ENCODE measurements around the gene LCN2. TPM values are rescaled to one million over a fixed set of nuclear protein-coding genes. Genes with fewer than 3 reads are reported as not detected.

LCN2 gene
- not detected in 2 replicates for total RNA-seq

DNA sequence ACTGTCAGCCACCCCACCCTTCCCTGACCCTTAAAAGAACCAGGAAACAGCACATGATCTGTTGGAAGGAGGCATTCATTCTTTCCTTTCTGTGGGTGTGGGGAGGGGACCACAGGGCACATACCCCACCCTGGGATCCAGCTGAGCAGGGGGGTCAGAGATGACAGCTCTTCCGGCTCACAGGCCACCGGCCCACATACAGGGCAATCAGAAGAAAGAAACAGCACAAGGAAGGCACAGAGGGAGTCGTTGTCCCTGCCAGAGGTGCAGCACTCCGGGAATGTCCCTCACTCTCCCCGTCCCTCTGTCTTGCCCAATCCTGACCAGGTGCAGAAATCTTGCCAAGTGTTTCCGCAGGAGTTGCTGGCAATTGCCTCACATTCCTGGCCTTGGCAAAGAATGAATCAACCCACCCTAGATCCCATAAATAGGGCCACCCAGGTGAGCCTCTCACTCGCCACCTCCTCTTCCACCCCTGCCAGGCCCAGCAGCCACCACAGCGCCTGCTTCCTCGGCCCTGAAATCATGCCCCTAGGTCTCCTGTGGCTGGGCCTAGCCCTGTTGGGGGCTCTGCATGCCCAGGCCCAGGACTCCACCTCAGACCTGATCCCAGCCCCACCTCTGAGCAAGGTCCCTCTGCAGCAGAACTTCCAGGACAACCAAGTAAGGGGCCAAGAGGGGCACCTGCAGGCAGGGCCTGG is at the start of gene LCN2:
Gene LCN2 (plus strand): TSS at position 453 of the 701 bp plus-strand sequence. CDS start 73 bp downstream, at position 526.

DNA sequence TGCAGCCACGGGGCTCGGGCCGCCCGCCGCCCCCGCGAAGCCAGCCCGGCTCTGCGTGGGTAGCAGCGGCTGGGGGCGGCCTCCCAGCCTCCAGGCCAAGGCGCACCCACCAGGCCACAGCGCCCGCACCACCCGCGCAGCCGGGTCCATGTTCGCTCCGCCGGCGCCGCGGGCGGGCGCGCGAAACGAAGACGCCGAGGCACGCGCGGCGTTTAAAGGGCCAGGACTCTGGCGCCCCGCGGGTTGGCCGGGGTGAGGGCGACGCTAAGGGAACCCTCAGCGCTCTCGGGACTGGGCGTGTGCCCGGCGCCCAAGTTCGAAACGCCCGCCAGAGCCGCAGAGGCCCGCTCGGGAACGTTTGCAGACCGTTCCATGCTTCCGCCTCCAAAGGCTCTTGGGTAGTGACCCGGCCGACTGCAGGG is 21.7 kb upstream of the LCN2 start, which contains the start of gene PTGES2:
Gene PTGES2 (minus strand): TSS at position 162 of the 422 bp plus-strand sequence. CDS start 12 bp downstream, at position 150.

DNA sequence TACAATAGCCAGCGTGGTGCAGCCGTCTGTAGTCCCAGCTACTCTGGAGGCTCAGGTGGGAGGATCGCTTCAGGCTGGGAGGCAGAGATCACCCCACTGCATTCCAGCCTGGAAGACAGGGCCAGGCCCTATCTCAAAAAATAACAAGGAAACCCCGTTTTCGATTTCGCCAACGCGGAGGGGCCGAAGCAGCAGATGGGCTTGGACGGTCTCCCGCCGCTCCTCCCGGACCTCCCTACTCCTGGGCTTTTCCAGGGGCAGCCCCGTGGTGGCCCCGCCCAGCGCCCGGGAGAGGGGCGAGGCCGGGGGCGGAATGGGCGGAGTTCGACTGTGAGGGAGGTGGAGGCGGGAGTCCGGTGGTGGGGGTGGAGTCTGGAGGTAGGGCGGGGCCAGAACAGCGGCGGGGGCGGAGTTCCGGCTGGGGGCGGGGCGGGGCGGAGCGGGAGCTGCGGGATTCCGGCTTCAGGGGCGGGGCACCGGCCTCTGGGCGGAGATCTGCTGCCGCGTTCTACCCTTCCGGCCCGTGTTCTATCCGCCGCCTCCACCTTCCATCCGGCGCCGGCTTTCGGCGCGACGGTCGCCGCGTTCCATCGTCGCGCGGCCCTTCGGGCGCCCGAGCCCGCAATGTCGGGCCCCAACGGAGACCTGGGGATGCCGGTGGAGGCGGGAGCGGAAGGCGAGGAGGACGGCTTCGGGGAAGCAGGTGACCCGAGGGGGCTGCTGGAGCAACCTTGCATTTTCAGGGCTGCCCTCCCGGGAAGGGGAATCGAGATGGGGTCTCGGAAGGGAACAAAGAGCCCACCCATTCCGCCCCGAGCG is 10.7 kb downstream of the LCN2 start, which contains the start of gene BBLN:
Gene BBLN (plus strand): TSS at position 482 of the 819 bp plus-strand sequence. CDS start 143 bp downstream, at position 625.

DNA sequence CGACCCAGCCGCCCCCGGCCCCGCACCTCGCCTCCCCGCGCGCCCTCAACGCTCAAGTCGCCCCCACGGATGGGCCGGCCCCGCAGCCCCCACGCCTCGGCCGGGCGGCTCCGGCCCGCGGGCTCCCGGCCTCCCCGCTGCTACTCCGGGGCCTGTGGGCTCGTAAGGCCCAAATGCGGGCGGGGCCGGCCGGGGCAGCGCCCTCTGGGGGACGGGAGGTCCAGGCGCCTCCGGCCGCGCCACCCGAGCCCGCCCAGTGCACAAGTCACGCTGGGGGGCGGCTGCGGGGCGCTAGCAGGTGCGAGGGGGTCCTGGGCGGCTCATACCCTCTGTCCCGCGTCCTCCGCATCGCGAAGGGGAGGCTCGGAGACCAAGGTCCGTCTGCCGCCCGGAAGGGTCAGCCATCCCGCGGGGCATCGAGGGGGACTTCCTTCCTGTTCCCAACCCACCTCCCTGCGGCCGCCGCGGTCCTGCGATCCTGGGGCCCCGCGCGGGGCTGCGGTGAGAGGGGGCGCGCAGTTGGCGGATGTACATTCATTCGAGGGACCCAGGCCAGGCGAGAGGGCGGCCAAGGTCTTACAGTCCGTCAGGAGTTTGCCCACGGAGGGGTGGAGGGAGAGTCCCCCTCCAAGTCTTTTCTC is 42.3 kb downstream of the LCN2 start, which contains the start of gene CIZ1:
Gene CIZ1 (minus strand): TSS at position 167 of the 641 bp plus-strand sequence. CDS start 715 bp downstream, outside the sequence.

Other genes starting within 250 kb of the LCN2 start
- 36.9 and 41.7 TPM in 2 replicates for gene ST6GALNAC6, start 249.8 kb upstream of the LCN2 start, total RNA-seq
- gene ST6GALNAC4, start 232.4 kb upstream of the LCN2 start, total RNA-seq: 25.5 and 29.6 TPM in 2 replicates
- gene PIP5KL1, start 218.7 kb upstream of the LCN2 start, total RNA-seq: 0.87 and 1.7 TPM in 2 replicates
- gene DPM2, start 211.6 kb upstream of the LCN2 start, total RNA-seq: 10.7 and 14.7 TPM in 2 replicates
- 28.2 and 62.7 TPM in 2 replicates for gene EEIG1, start 168.5 kb upstream of the LCN2 start, total RNA-seq
- gene NAIF1, start 82.1 kb upstream of the LCN2 start, total RNA-seq: 9.5 TPM in 2 replicates
- 25.3 and 48.5 TPM in 2 replicates for gene SLC25A25, start 81.2 kb upstream of the LCN2 start, total RNA-seq
- gene PTGES2, start 21.7 kb upstream of the LCN2 start, total RNA-seq: 50.5 and 60.2 TPM in 2 replicates
- 32.7 and 35.1 TPM in 2 replicates for gene BBLN, start 10.8 kb downstream of the LCN2 start, total RNA-seq
- 10.1 and 12.4 TPM in 2 replicates for gene CIZ1, start 42.1 kb downstream of the LCN2 start, total RNA-seq
- gene DNM1, start 53.9 kb downstream of the LCN2 start, total RNA-seq: 0.43 and 0.65 TPM in 2 replicates
- 41.5 and 57.9 TPM in 2 replicates for gene GOLGA2, start 126.6 kb downstream of the LCN2 start, total RNA-seq
- gene SWI5, start 126.8 kb downstream of the LCN2 start, total RNA-seq: 14.7 and 16.2 TPM in 2 replicates
- gene TRUB2, start 173.0 kb downstream of the LCN2 start, total RNA-seq: 25.8 and 27.3 TPM in 2 replicates
- gene COQ4, start 173.4 kb downstream of the LCN2 start, total RNA-seq: 21.0 and 21.6 TPM in 2 replicates
- 16.9 and 21.6 TPM in 2 replicates for gene SLC27A4, start 191.1 kb downstream of the LCN2 start, total RNA-seq
- gene URM1, start 221.9 kb downstream of the LCN2 start, total RNA-seq: 51.5 and 52.5 TPM in 2 replicates

All from dermis lymphatic vessel endothelial cell (primary cell).